GM12864 (cell line): ENCODE measurements around the gene GMIP.
"Not testable (repeated sequence)": the region's sequence is repeated elsewhere in the genome, so short reads cannot be mapped to it uniquely, and the experiment has no call there.

Source experiments
- DNase-seq: peaks from one replicate; pipeline ENCODE4 v3.0.0-alpha.2; 2011; ENCODE audit warnings: low read depth
- H3K4me3 ChIP-seq: 2 replicates; pipeline ENCODE4 v1.5.1; 2011; ENCODE audit warnings: mild to moderate bottlenecking, low read depth, low read length, control low read depth
- TF ChIP-seq, protein P1 (sequence below): IDR thresholded peaks from 2 replicates; pipeline ENCODE4 v1.5.1; 2011; ENCODE audit warnings: low read depth, mild to moderate bottlenecking, moderate library complexity, low read length, control low read depth, inconsistent platforms; ENCODE audit errors: missing control alignments

GMIP gene, protein sequence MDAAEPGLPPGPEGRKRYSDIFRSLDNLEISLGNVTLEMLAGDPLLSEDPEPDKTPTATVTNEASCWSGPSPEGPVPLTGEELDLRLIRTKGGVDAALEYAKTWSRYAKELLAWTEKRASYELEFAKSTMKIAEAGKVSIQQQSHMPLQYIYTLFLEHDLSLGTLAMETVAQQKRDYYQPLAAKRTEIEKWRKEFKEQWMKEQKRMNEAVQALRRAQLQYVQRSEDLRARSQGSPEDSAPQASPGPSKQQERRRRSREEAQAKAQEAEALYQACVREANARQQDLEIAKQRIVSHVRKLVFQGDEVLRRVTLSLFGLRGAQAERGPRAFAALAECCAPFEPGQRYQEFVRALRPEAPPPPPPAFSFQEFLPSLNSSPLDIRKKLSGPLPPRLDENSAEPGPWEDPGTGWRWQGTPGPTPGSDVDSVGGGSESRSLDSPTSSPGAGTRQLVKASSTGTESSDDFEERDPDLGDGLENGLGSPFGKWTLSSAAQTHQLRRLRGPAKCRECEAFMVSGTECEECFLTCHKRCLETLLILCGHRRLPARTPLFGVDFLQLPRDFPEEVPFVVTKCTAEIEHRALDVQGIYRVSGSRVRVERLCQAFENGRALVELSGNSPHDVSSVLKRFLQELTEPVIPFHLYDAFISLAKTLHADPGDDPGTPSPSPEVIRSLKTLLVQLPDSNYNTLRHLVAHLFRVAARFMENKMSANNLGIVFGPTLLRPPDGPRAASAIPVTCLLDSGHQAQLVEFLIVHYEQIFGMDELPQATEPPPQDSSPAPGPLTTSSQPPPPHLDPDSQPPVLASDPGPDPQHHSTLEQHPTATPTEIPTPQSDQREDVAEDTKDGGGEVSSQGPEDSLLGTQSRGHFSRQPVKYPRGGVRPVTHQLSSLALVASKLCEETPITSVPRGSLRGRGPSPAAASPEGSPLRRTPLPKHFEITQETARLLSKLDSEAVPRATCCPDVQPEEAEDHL

DNA sequence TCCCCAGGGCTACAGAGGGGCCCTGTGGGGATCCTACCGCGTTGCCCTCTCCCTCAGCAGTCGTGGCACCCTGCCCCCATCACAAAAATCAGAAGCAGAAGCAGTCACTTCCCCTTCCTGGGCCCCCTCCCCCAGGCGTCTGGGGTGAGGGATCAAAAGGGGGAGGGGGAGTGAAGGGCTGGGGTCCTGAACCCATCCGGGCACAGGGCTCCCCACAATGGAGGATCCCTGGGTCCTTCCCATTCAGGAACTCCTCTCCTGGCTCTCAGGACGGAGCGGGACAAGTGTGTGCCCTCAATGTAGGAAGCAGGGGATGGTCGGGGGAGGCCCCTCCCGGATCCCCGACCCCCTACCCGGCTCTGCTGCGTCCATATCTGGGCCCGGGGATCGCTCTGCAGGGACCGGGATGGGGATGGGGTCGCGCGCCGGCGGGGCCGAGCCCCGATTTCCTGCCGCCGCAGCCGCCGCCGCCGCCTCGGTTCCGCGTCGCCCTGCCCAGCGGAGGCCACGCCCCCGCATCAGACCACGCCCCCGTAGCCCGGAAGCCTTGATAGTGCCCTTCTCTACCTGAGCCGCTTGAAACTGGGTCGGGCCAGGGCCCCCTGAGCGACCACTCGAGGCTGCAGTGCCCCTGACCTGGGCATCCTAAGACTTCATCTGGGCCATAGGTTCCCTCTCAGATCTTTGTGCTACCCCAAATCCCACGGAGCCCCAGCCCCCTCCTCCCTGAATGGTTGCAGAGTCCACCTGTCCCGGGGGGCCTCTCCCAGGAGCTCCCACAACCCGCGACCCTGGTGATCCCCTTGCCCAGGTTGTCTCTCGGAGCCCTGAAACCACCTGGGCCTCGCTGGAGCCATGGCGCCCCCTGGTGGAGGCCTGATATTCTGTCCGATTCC is at the start of gene GMIP:
TSS of gene GMIP (minus strand) at position 500 of the 896 bp plus-strand sequence. CDS start at position 372, 128 bp downstream.
- no peak for DNase-seq
- TF ChIP-seq, protein P1, sequence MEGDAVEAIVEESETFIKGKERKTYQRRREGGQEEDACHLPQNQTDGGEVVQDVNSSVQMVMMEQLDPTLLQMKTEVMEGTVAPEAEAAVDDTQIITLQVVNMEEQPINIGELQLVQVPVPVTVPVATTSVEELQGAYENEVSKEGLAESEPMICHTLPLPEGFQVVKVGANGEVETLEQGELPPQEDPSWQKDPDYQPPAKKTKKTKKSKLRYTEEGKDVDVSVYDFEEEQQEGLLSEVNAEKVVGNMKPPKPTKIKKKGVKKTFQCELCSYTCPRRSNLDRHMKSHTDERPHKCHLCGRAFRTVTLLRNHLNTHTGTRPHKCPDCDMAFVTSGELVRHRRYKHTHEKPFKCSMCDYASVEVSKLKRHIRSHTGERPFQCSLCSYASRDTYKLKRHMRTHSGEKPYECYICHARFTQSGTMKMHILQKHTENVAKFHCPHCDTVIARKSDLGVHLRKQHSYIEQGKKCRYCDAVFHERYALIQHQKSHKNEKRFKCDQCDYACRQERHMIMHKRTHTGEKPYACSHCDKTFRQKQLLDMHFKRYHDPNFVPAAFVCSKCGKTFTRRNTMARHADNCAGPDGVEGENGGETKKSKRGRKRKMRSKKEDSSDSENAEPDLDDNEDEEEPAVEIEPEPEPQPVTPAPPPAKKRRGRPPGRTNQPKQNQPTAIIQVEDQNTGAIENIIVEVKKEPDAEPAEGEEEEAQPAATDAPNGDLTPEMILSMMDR: peak; percentile 81
- H3K4me3 ChIP-seq: peak within 1 kb of the TSS; percentile 97

DNA sequence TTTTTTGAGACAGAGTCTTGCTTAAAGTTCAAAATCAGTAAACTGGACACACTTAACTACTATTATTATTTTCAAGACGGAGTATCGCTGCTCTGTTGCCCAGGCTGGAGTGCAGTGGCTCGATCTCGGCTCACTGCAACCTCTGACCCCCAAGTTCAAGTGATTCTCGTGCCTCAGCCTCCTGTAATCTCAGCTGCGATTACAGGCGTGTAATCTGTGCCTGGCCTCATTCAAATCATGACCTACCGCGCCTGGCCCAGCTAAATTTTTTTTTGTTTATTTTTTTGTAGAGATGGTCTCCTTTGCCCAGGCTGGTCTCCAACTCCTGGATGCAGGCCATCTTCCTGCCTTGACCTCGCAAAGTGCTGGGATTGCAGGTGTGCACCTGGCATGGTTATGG is 48.2 kb upstream of the GMIP start:
- TF ChIP-seq, protein P1: no peak
- no peak for DNase-seq
- H3K4me3 ChIP-seq: no peak overlapping the region

DNA sequence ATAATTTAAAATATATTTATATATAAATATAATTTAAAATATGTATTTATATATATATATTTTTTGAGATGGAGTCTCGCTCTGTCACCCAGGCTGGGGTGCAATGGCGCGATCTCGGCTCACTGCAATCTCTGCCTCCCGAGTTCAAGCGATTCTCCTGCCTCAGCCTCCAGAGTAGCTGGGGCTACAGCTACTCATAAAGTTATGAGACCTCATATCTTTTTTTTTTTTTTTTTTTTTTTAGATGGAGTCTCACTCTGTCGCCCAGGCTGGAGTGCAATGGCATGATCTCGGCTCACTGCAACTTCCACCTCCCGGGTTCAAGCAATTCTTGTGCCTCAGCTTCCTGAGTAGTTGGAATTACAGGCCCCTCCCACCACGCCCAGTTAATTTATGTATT is 45.6 kb upstream of the GMIP start:
- DNase-seq, H3K4me3 ChIP-seq: not testable (repeated sequence)

DNA sequence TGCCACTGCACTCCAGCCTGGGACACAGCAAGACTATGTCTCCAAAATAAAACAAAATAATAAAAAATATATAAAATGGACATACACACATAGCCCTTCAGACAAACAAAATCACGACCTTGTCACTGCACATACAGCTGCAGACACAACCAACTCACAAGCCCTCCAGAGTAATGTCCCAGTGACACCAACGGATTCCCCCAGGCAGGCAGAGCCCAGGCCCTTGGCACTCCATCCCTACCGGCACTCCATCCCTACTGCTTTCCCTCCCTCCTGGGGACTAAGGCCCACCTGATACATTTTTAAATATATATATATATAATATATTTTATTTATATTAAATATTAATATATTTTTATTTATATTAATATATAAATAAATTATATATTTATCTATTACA is 43.6 kb upstream of the GMIP start:
- no peak for DNase-seq
- TF ChIP-seq, protein P1: no peak
- H3K4me3 ChIP-seq: no peak overlapping the region

DNA sequence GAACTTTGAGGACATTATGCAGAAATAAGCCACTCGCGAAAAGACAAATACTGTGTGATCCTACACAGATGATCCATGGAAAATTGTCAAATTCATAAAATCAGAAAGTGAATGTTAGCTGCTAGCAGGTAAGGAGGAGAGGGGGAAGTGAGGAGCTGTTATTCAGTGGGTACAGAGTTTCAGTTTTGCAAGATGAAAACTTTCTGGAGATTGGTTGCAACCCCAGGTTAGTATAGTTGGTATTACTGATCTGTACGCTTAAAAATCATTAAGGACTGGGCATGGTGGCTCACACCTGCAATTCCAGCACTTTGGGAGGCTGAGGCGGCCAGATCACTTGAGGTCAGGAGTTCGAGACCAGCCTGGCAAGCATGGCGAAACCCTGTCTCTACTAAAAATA is 43.1 kb upstream of the GMIP start:
- DNase-seq: no peak
- TF ChIP-seq, protein P1: no peak
- no peak overlapping the region for H3K4me3 ChIP-seq

DNA sequence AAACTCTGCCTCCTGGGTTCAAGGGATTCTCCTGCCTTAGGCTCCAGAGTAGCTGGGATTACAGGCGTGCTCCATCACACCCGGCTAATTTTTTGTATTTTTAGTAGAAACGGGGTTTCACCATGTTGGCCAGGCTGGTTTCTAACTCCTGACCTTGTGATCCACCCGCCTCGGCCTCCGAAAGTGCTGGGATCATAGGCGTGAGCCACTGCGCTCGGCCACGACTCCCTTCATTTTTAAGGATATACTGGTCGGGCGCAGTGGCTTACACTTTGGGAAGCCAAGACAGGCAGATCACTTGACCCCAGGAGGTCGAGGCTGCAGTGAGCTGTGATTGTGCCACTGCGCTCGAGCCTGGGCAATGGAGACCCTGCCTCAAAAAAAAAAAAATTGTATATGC is 42.7 kb upstream of the GMIP start:
- not testable (repeated sequence) for H3K4me3 ChIP-seq, DNase-seq

DNA sequence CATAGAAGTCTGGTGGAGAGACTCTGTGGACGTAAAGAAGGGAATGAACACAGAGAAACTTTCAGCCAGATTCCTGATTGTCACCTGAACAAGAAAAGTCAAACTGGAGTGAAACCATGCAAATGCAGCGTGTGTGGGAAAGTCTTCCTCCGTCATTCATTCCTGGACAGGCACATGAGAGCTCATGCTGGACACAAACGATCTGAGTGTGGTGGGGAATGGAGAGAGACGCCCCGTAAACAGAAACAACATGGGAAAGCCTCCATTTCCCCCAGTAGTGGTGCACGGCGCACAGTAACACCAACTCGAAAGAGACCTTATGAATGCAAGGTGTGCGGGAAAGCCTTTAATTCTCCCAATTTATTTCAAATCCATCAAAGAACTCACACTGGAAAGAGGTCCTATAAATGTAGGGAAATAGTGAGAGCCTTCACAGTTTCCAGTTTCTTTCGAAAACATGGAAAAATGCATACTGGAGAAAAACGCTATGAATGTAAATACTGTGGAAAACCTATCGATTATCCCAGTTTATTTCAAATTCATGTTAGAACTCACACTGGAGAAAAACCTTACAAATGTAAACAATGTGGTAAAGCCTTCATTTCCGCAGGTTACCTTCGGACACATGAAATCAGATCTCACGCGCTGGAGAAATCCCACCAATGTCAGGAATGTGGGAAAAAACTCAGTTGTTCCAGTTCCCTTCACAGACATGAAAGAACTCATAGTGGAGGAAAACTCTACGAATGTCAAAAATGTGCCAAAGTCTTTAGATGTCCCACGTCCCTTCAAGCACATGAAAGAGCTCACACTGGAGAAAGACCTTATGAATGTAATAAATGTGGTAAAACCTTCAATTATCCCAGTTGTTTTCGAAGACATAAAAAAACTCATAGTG is 36.0 kb upstream of the GMIP start:
- H3K4me3 ChIP-seq: no peak overlapping the region
- DNase-seq: no peak
- TF ChIP-seq, protein P1: no peak
